Spleen (tissue), 7 donors: Measurements from ENCODE around the gene PHEX.

Experiments used
- CTCF ChIP-seq, 11 experiments: fragments of 200-600 bp in 7 of 11; fragments of 450-650 bp in 4 of 11; sonication (generic) in 4 of 11; IDR thresholded peaks in 8 of 11; conservative IDR thresholded peaks in 3 of 11; 1 replicate in 7 of 11; 2 replicates in 4 of 11; pipeline versions ENCODE4 v1.4.0 to v1.8.0; 2016 to 2021; ENCODE audit warnings: antibody characterized with exemption in 11 of 11, inconsistent platforms in 4 of 11, mild to moderate bottlenecking in 1 of 11
- POLR2A ChIP-seq, 3 donors: fragments of 450-650 bp; IDR thresholded peaks; one replicate each; pipeline ENCODE4 v1.5.1; 2017; ENCODE audit warnings: antibody characterized with exemption in 3 of 3, mild to moderate bottlenecking in 1 of 3
- POLR2AphosphoS5 ChIP-seq, 3 donors: sonication (generic); formaldehyde crosslinking; IDR thresholded peaks; one replicate each; pipeline ENCODE4 v1.5.1; 2017; ENCODE audit warnings: antibody characterized with exemption in 3 of 3
- donor health status: DM: no; HTN: no; CAD: no; lungs with moderate emphysema.
- donor health status: DM: no; HTN: no; CAD: no.
- donor health status: DM: no; HTN: no; CAD: no.

DNA sequence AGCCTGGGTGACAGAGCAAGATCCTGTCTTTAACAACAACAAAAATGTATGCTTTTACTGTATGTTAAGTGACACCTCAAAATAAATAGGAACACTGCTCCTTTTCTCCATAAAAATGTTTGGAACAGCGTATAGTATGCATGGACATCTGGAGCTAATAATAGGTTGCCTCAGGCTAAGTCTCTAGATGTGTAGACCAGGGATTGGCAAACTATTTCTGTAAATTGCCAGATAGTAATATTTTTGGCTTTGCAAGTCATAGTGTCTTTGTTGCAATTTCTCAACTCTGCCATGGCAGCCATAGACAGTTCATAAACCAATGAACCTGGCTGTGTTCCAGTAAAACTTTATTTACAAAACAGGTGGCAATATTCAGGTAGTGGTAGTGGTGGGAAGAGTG lies 164.0 kb downstream of the PHEX start:
- no peak for TF ChIP-seq CTCF (IDR thresholded peaks at IDR 0.05 in 8 of 11, conservative IDR thresholded peaks at IDR 0.05 in 3 of 11)
- no peak for TF ChIP-seq POLR2A (IDR thresholded peaks at IDR 0.05)
- no peak for TF ChIP-seq POLR2AphosphoS5 (IDR thresholded peaks at IDR 0.05)
